HG03439 (cell line): ENCODE data around the gene CYTIP.

Source experiments
- ATAC-seq: cut with Tn5 transposase; IDR thresholded peaks from one replicate; pipeline ENCODE4 v1.9.1; 2021; ENCODE audit warnings: mild to moderate bottlenecking, moderate library complexity; ENCODE audit not compliant: unreplicated experiment

CYTIP gene

GRCh38 chr2:157465554-157465953, 21.7 kb upstream of the CYTIP start:
- no peak for ATAC-seq

GRCh38 chr2:157463002-157463401, 19.1 kb upstream of the CYTIP start:
- no peak for ATAC-seq

DNA sequence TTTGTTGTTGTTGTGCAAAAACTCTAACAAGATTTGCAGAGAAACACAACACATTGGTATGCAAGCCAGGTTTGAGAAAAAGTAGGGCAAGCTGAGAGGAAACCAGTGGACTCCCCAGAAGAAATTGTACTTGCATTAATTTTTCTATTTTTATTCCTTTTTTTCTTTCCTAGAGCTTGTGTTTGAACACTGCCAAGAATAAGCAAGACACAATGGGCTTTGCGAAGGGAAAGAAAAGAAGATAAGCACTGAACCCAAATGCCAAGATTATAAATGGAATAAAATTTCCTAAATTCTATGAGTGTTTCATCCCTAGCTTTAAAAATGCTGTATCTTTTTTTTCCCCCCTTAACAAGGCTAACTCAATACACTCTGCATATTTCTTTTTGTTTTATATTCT, 17.0 kb upstream of the CYTIP start:
- ATAC-seq, result no peak

- ATAC-seq, result no peak
Observed at GRCh38 chr2:157460384-157460837, 16.5 kb upstream of the CYTIP start.

DNA sequence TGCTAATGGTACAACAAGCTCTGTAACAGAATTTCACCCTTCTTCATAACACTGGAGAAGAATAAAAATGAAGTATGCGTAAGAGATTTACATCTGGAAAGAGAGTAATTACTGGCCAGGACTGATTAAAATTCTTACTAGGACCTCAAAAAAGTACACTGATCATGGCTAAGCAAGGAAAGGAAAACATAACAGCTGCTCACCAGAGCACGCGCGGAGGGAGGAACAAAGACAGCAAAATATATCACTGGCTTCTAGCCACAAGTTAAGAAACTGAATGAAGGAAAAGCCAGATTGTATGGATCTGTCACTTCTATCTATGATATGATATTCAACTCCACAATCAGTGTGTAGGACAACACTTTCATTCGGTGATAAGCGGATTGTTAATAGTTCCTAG, 15.6 kb upstream of the CYTIP start:
- ATAC-seq, result no peak

- ATAC-seq, result no peak
Observed at GRCh38 chr2:157447741-157448140, 3.9 kb upstream of the CYTIP start.

DNA sequence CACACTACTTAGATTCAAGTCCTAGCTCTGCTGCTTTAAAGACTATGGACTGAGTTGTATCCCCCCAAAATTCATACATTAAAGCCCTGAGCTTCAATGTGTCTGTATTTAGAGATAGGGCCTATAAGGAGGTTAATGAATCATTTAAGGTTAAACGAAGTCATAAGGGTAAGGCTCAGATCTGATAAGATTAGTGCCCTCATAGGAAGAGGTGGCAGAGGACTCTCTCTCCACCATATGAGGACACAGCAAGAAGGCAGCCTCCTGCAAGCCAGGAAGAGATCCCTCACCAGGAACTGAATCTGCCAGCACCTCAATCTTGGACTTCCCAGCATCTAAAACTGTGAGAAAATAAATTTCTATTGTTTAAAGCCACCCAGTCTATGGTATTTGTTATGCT, 3.1 kb upstream of the CYTIP start:
- no peak for ATAC-seq

DNA sequence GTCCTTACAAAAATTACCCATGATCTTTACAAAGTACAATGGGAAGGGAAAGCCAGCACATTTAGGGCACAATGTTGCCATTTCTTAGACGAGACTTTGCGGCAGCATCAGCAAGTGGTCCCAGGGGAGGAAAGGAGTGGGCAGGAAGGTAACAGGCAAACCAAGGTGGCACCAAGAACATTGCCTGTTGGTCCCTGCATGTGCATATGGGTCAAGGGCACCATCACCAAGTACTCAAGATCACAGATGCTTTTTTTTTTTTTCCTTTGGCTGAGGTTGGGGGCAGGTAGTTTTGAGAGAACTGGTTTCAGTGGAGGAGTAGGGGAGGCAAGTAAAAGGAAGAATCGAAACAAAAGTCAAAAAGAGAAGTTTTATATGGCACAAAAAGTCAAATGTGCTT, 752 bp upstream of the CYTIP start:
- ATAC-seq, result peak; percentile 24

DNA sequence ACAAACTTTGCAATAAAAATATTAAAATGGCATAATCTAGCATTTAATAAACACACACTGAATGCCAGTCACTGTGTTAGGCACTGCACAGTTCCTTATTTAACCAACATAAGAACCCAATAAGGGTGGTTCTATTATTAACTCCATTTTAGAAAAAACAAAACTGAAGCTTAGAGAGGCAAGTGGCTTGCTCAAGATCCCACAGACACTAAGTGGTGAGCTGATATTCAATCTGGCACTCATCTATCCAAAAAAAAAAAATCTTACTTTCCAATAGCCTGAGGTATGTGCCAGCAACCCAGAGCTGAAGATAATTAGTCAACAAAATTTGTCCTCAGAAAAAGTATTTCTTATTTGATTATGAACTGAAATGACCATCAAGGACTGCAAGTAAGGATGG, 799 bp downstream of the CYTIP start:
- no peak for ATAC-seq

DNA sequence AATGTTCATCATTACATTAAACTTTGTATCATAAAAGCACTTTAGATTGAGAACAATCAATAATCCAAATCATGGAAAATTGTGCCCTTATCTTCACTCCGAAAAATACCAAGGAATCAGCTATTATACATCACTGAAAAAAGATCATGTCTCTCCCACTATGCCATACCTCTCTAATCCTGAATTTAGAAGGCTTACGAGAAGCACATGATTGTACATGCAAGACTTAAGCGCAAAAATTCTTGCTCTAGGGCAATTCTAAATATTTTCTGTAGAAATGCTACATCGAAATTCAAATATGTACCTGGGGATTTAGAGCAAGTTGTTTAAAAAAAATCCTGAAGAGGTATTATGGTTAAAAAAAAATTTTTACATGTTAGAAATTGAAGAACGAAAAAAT, 1.3 kb downstream of the CYTIP start:
- ATAC-seq, result no peak

GRCh38 chr2:157442191-157442590, 1.7 kb downstream of the CYTIP start:
- ATAC-seq, result no peak

DNA sequence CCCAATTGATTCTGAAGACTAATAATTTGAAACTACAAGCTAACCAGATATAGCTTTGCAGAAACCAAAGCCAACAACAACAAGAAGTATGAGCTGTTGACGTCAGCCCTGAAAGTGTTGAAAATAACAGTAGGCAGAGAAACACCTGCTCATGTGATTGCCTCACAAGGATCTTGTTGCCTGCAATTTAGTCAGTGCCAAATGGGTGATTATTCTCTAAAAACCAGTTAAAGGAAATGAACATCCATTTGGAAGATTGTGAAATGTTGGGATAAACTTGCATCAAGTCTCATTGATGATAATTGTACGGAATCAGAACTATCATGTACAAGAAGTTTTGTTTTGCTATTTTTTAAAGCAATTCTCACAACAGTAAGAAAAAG, 2.8 kb downstream of the CYTIP start:
- ATAC-seq, result peak; percentile 45

DNA sequence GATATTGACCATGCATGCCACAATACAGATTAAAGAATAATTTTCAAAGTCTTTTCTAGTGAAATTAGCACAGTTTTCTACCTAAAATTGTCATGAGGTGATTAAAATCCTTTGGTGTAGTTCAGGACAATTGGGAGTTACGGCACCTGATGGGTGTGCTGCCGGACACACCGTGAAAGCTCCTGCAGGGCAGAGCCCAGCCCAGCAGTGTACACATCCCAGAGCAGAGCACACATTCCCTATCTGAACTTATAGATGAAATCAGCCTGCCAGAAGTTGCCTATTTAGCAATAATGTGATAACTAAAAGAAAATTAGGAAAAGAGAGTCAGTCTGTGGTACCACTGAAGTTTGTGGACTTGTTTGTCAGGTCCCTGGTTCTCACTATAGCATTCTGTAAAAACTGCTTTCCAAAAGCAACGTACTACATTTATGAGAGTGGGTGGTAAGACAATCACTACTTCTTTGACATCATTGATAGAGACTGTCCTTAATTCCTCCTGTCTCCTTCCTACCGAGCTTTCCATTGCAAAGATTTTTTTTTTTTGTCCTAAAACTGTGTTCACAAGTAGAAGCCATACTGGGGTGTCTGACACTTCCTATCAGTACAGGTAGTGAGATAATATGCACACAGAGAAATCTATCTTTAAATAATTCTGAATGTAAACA, 3.4 kb downstream of the CYTIP start:
- no peak for ATAC-seq

DNA sequence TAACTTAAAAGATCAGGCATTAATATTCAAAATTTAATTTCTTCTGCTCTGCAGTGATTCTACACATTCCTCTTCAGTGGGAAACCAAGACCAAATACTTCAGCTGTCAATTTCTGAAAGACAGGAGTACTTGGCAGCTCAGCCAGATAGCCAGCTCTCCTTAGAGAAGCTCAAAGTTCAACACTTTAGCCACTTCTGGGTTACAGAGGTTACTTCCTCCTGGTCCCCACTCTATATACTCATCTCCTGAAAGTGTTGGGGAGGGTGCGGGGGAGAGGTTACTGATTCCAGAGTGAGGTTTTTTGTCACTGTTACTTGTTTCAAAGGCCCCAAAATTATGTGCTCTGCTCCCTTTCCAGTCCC, 4.1 kb downstream of the CYTIP start:
- peak; percentile 25 for ATAC-seq

DNA sequence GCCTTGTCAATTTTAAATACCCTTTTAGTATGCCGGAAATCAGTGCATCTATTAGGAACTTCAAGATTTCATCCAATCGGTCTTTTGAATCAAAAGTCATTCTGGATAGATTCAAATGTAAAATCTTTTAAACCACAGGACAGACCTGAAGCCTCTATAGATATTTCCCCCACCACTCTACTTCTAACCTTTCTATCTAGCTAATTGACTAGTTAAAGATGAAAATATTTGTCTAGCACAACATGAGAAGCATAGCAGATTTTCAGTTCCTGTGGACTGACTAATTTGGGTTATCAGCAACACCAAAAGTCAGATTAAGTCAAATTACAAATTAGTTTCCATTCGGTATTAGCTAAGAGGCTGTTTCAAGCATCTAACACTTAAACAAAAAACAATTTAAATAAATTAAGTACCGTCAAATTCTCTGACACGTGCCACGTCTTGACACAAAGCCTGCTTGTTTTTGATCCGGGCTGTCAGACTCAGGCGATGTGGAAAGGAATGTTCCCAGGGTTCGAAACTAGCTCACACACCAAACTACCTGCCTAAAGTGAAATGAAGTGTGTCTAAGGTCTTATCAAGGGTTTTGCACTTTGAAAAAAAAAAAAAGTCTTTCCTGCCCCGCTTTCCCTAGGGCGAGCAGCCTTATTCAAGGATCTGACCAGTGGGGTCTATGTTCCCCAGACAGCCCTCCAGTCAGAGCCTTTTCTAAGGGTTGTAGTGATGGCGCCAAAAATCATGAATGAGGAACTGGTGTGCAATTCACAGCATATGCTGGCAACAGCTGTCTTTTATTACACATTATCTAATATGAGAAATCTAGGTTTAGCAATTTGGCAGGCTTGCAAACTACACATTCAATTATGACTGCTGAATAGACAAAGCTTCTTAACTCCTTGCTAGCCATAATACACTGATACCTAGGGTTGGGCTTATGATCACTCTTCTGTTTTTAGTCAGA, 4.7 kb downstream of the CYTIP start:
- peak; percentile 16 for ATAC-seq

- ATAC-seq, result no peak
Observed at GRCh38 chr2:157433394-157433793, 10.5 kb downstream of the CYTIP start.

GRCh38 chr2:157432475-157433106, 11.3 kb downstream of the CYTIP start:
- ATAC-seq, result no peak

DNA sequence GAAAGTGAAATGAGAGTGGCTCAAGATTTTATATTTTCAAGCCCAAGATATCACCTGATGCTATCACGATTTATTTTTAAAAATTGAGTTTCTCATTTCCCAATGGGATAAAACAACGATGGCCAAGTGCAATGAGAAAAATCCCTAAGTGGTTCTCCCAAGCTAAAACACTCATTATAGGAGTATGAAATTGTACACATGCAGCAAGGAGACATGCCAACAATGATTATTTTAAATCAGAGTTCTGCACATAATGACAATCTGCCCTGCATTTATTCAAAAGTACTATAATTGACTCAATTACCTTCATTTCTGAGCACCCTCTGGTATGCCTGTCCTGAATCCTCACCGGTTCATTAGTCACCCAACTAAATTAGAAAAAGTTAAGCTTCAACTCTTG, 12.7 kb downstream of the CYTIP start:
- ATAC-seq, result no peak

DNA sequence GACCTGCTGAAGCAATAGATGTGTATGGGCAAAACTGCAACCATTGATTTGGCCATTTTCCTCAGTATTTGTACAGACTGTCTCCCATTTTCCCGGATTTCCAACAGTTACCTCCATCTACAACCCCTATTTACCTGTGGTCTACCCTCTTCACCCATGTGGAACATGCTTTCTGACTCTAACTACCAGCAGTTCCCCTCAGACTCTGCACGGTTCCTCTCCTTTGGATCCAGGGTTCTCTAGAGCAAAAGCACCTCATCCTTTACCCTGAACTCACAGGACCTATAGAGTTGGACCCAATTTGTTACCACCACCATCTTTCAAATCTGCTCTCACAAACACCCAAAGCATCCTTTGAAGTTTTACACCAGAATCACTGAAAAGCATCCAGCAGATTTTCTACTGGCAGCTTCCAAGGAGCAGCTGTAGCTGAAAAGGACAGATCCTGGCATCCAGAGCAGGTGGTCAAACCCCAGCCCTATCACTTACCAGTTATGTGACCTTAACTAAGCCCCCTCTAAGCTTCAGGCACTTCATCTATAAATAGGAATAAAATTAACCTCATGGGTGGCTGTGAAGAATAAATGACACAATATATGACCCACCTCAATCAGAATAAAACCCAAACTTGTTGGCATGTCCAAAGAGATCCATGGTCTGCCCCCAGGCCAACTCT, 15.3 kb downstream of the CYTIP start:
- ATAC-seq, result no peak

- ATAC-seq, result no peak
Observed at GRCh38 chr2:157427922-157428303, 16.0 kb downstream of the CYTIP start.
